GM12801 (cell line): Measurements from ENCODE around the gene CCDC38.

Experiments
- CTCF ChIP-seq: IDR thresholded peaks from one replicate; pipeline ENCODE4 v1.5.1; 2011; ENCODE audit warnings: control low read depth; ENCODE audit not compliant: insufficient read length; ENCODE audit errors: extremely low read depth

The CCDC38 gene

GRCh38 chr12:95982602-95983001, 40.2 kb upstream of the CCDC38 start:
- TF ChIP-seq CTCF = no peak

- TF ChIP-seq CTCF = no peak
These were observed 38.0 kb upstream of the CCDC38 start for GRCh38 chr12:95980437-95980836.

GRCh38 chr12:95978774-95979173, 36.4 kb upstream of the CCDC38 start:
- TF ChIP-seq CTCF = no peak

GRCh38 chr12:95978351-95978750, 35.9 kb upstream of the CCDC38 start:
- no peak for TF ChIP-seq CTCF

GRCh38 chr12:95977764-95978305, 35.4 kb upstream of the CCDC38 start:
- TF ChIP-seq CTCF = no peak

- no peak for TF ChIP-seq CTCF
These were observed 34.0 kb upstream of the CCDC38 start for GRCh38 chr12:95976416-95976832.

GRCh38 chr12:95975491-95975890, 33.1 kb upstream of the CCDC38 start:
- no peak for TF ChIP-seq CTCF
